Measurements from ENCODE around the gene MAP1LC3C. TPM values are rescaled to one million over a fixed set of nuclear protein-coding genes. Genes with fewer than 3 reads are reported as not detected.

The MAP1LC3C gene
- polyA plus RNA-seq, 1 donor from 2014 or later: 0.50 TPM

- Histone ChIP-seq H3F3A (ENCODE audit: insufficient read depth, low read length, poor library complexity, severe bottlenecking) (no peaks in the 10 kb centered on the region), H3K36me3 (ENCODE audit: insufficient read depth, low read length) (no peaks in the 10 kb centered on the region), H3K9me3 (ENCODE audit: low read length) (no peaks in the 10 kb centered on the region), H3K9me2 (ENCODE audit: insufficient read depth, low read length) (no peaks in the 10 kb centered on the region), H4K20me1 (ENCODE audit: insufficient read depth) (no peaks in the 10 kb centered on the region), H3K4me3 (ENCODE audit: low read length) (no peak overlapping the region), H3K9ac (ENCODE audit: low read length) (peak overlapping the region; percentile 32), H3K27ac (ENCODE audit: low read length) (peak overlapping the region; percentile 73), H3K27me3 (ENCODE audit: insufficient read depth, low read depth, low read length) (no peaks in the 10 kb centered on the region), H3K4me2 (ENCODE audit: low read length) (no peak overlapping the region), H2AFZ (ENCODE audit: low read depth, low read length) (no peak overlapping the region), H3K79me2 (replicated peaks; ENCODE audit: insufficient read depth, low read length) (no peaks in the 10 kb centered on the region)
- peak; percentile 37 for TF ChIP-seq POLR2AphosphoS5 (IDR thresholded peaks at IDR 0.05)
- peak; percentile 31 for TF ChIP-seq EP300 (conservative IDR thresholded peaks at IDR 0.05; ENCODE audit: poor library complexity, severe bottlenecking)
- TF ChIP-seq CTCF (IDR thresholded peaks at IDR 0.05; ENCODE audit: poor library complexity, severe bottlenecking): no peak
- no peak for TF ChIP-seq RAD21 (conservative IDR thresholded peaks at IDR 0.05)
These were observed 26.1 kb downstream of the MAP1LC3C start for GRCh38 chr1:241972703-241973369.

- Histone ChIP-seq H3K36me3 (ENCODE audit: insufficient read depth, low read length) (no peaks in the 10 kb centered on the region), H3K27ac (ENCODE audit: low read length) (no peak overlapping the region), H2AFZ (ENCODE audit: low read depth, low read length) (no peak overlapping the region), H3F3A (ENCODE audit: insufficient read depth, low read length, poor library complexity, severe bottlenecking) (no peaks in the 10 kb centered on the region), H3K9me2 (ENCODE audit: insufficient read depth, low read length) (no peaks in the 10 kb centered on the region), H3K4me2 (ENCODE audit: low read length) (no peak overlapping the region), H4K20me1 (ENCODE audit: insufficient read depth) (no peaks in the 10 kb centered on the region), H3K4me3 (ENCODE audit: low read length) (no peak overlapping the region), H3K27me3 (ENCODE audit: insufficient read depth, low read depth, low read length) (no peaks in the 10 kb centered on the region), H3K9ac (ENCODE audit: low read length) (no peak overlapping the region), H3K9me3 (ENCODE audit: low read length) (no peaks in the 10 kb centered on the region), H3K79me2 (replicated peaks; ENCODE audit: insufficient read depth, low read length) (no peaks in the 10 kb centered on the region)
- TF ChIP-seq TAF1 (IDR thresholded peaks at IDR 0.05; ENCODE audit: low read depth) (no peak), EZH2 (IDR thresholded peaks at IDR 0.05; ENCODE audit: borderline replicate concordance, insufficient read depth, low read length, poor library complexity, severe bottlenecking) (no peak), RAD21 (conservative IDR thresholded peaks at IDR 0.05) (no peak), EP300 (conservative IDR thresholded peaks at IDR 0.05; ENCODE audit: poor library complexity, severe bottlenecking) (no peak), MXI1 (conservative IDR thresholded peaks at IDR 0.05; ENCODE audit: poor library complexity, severe bottlenecking) (no peak), POLR2AphosphoS5 (IDR thresholded peaks at IDR 0.05) (no peak), SMC3 (conservative IDR thresholded peaks at IDR 0.05; ENCODE audit: poor library complexity) (no peak)
These were observed 30.3 kb downstream of the MAP1LC3C start for GRCh38 chr1:241968611-241969010.

GRCh38 chr1:241964550-241965282 lies 34.2 kb downstream of the MAP1LC3C start:
- Histone ChIP-seq H3F3A (ENCODE audit: insufficient read depth, low read length, poor library complexity, severe bottlenecking) (no peaks in the 10 kb centered on the region), H4K20me1 (ENCODE audit: insufficient read depth) (no peaks in the 10 kb centered on the region), H2AFZ (ENCODE audit: low read depth, low read length) (no peak overlapping the region), H3K9ac (ENCODE audit: low read length) (no peak overlapping the region), H3K27me3 (ENCODE audit: insufficient read depth, low read depth, low read length) (no peaks in the 10 kb centered on the region), H3K27ac (ENCODE audit: low read length) (no peak overlapping the region), H3K4me3 (ENCODE audit: low read length) (no peak overlapping the region), H3K36me3 (ENCODE audit: insufficient read depth, low read length) (no peaks in the 10 kb centered on the region), H3K4me2 (ENCODE audit: low read length) (no peak overlapping the region), H3K79me2 (replicated peaks; ENCODE audit: insufficient read depth, low read length) (no peaks in the 10 kb centered on the region), H3K9me2 (ENCODE audit: insufficient read depth, low read length) (no peaks in the 10 kb centered on the region), H3K9me3 (ENCODE audit: low read length) (no peaks in the 10 kb centered on the region)
- TF ChIP-seq RAD21 (conservative IDR thresholded peaks at IDR 0.05): no peak
- no peak for TF ChIP-seq POLR2AphosphoS5 (IDR thresholded peaks at IDR 0.05)
- no peak for TF ChIP-seq EZH2 (IDR thresholded peaks at IDR 0.05; ENCODE audit: borderline replicate concordance, insufficient read depth, low read length, poor library complexity, severe bottlenecking)
- TF ChIP-seq REST (IDR thresholded peaks at IDR 0.05; ENCODE audit: borderline replicate concordance): no peak
- TF ChIP-seq MXI1 (conservative IDR thresholded peaks at IDR 0.05; ENCODE audit: poor library complexity, severe bottlenecking): no peak
- no peak for TF ChIP-seq TAF1 (IDR thresholded peaks at IDR 0.05; ENCODE audit: low read depth)
- no peak for TF ChIP-seq SMC3 (conservative IDR thresholded peaks at IDR 0.05; ENCODE audit: poor library complexity)
- TF ChIP-seq EP300 (conservative IDR thresholded peaks at IDR 0.05; ENCODE audit: poor library complexity, severe bottlenecking): no peak
- TF ChIP-seq CTCF (IDR thresholded peaks at IDR 0.05; ENCODE audit: poor library complexity, severe bottlenecking): no peak

Measured in neural cell (in vitro differentiated cells).